IPS-NIHi7 (cell line): ENCODE measurements around the gene MAPKAP1.

Source experiments
- DNase-seq: peaks from one replicate; pipeline ENCODE4 v3.0.0; 2012; ENCODE audit warnings: mixed read lengths; ENCODE audit errors: extremely low spot score

MAPKAP1 gene

DNA sequence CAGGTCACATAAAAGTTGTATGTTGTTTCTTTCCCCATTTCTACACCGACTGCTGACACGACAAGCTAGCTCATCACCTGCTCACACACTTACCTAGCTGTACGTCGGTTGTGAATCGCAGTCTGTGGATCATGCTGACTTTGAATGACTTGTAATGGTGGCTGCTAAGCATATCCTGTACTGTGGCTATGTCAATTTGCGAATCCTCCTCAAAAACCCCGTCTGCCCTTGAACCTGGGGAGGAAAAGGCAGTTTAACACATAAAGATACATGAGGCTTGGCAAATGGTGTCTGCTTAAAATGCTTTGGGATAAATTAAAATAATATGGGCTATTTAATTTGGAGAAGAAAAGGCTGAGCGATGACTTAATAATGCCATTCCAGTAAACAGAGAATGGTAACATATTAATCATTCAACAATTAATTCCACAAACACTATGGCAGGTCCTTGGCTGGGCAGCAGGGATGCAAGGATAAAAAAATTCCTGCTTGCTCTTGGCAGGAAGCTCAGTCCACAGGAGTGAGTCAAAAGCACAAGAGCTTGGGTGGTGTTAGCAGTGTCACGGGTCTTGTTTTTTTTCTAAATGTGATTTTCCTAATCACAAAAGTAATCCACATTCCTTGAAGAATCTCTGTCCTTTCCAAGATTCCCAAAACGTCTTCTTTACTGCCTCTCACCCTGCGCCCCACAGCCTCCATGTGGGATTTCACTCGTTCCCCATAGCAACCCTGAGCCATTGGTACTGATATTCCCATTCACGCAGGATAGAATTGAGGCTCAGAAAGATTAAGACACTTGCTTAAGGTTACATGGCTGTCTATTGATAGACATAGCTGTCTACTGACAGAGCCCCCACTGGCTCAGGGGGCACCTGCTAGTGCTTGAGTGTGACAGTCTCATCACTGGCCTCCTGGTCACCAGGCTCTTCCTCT, 222.4 kb downstream of the MAPKAP1 start:
- DNase-seq: no peak

DNA sequence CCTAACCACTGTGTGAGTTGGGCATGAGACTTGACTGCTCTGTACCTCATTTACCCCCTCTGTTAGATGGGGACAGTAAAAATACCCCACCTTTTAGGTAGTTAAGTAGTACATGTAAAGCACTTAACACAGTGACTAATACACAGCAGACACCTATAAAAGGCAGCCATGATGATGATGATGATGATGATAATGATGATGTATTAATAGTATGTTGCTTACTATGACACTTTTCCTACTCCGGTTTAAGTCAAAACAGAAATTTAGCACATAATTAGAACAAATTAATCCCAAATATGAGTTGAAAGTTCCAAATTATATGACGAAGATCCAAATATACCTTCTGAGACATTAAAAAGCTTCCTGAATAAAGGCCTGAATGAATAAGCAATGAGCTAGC, 223.3 kb downstream of the MAPKAP1 start:
- DNase-seq: no peak

DNA sequence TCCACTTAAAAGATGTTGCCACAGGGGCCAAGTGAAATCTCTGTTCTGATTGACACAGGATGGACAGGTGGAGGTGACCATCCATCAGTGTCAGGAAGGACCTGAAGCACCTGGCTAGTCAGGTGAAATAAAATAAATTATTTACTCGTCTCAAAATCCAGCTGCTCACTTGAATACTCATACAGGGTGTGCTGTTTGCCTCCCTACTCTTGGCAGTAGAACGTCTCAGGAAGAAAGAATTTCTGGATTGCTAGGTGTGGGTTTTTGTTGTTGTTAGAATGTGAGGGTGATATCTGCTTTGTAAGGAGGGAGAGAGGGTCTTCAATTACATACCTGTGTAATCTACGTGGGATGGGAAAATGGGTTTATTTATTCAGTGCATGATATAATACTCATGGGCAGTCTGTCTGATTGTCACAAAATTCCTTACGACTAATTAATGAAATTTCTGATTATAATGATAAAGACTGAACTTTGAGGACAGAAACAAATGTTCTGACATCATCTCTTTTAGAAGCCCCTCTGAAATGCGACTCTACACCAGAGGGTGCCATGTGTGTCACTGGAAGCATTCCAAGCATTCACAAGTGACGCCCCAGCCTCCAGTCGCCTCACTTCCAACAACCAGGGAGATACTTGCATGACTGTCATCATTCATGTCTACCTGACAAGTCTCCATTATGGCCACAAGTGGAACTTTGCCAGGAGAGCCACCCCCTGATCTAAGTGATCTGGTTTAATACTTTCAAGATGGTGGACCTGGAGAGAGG, 227.0 kb downstream of the MAPKAP1 start:
- DNase-seq: no peak

DNA sequence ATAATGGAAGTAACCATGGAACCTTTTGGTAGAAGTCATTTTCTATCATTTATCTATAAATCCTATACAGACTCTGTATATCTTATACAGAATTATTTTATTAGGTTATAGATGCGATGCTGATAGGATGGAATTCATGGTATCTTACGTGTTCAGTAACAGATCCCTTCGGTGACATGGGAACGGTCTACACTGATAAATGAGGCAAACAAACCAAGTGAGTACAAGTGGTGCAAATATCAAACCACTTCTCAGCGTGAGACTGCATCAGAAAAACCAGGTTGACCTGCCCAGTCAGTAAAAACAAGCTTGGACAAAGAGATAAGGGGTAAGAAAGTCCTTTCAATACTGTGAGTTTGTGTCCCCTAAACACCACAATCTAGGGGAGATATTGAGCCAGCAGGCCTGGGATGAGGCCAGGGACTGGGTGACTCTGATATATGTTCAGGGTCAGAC, 229.9 kb downstream of the MAPKAP1 start:
- DNase-seq: no peak

- no peak for DNase-seq
Measured at GRCh38 chr9:125476645-125477044, 230.4 kb downstream of the MAPKAP1 start.

- no peak for DNase-seq
Measured at GRCh38 chr9:125475385-125475784, 231.6 kb downstream of the MAPKAP1 start.

DNA sequence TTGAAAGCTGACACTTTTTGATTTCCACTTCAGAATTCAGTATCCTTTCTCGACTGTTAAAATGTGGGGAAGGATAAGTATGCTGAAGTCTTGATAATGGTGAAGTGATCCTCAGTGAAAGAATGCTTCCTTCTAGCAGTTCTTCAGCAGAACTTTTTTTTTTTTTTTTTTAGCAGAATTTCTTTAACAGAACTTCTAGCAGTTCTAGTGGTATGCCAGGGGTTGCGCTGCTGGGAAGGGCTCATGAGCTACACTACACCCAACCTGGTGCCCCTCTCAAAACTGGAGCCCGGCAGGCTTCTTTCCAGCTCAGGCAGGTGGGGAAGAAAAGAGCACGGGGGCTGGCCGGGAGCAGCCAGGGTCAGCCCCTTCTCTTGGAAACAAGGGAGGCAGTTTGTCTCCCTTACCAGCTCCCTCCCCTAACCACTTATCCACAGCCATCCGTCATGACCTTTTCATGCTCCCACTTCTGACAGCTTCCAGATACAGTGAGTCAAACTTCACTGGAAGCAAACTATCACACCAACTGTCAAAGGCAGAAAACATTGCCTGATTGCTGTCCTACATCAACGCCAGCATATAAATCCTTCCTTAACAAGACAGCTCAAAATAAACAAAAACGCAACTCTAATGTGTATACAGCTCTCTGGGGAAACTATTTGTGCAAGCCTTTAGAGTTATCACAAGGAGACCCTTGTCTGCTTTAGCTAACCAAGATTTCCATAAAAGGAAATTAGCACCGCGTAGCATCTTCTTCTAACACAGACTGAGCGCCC, 233.9 kb downstream of the MAPKAP1 start:
- peak; percentile 60 for DNase-seq

DNA sequence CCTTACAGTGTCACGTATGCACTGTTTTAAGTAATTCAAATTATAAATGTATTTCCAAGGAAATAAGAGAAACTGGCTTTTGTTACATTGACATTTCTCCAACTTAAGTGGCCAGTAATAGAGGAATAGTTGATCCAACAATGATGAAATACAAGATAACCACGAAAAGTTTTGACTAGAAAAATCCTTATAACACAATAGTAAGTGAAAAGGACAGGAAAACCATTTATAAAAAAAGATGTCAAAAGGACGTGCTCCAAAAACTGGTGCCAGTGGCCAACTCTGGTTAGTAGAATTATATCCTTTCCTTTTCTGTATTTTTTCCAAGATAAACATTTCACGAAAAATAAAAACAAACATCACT, 234.5 kb downstream of the MAPKAP1 start:
- no peak for DNase-seq

DNA sequence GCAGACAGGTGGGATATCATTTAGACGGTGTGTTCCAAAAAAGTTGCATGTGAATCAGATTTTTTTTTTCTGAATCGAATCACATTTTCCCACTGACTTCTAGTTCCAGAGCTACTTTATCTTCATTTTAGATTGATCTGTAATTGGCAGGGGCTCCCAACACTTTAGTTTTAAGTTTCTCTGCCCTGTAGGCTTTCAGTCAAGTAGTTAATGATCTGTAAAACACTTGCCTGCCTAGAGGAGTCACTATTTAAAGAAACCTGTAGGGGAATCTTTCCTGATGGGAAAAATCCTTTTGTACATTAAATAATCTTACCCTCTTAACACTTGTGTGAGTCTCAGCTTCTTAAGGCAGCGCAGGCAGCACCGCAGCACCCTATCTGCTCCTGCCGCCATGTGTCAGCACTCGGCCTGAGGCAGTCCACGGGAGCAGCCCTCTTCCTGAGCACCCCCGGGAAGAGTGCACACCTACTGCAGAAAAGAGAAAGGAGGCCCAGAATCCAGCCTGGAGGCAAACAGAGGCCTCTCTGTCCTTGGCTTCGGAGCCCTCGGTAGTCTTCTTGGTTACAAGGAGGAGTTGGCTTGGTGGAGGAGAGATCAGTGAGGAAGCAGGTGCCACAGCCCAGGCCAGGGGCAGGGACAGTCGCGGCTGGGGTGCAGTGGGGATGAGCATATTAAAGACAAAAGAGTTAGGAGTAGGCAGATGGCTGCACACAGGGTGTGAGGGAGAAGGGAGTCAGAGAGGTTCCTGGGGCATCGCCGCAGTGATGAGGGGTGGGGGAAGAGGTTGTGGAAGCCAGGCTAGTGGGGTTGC, 236.0 kb downstream of the MAPKAP1 start:
- no peak for DNase-seq

- no peak for DNase-seq
Measured at GRCh38 chr9:125470189-125470588, 236.8 kb downstream of the MAPKAP1 start.

- no peak for DNase-seq
Measured at GRCh38 chr9:125468646-125469045, 238.4 kb downstream of the MAPKAP1 start.

- DNase-seq: no peak
Measured at GRCh38 chr9:125467116-125467740, 239.8 kb downstream of the MAPKAP1 start.

DNA sequence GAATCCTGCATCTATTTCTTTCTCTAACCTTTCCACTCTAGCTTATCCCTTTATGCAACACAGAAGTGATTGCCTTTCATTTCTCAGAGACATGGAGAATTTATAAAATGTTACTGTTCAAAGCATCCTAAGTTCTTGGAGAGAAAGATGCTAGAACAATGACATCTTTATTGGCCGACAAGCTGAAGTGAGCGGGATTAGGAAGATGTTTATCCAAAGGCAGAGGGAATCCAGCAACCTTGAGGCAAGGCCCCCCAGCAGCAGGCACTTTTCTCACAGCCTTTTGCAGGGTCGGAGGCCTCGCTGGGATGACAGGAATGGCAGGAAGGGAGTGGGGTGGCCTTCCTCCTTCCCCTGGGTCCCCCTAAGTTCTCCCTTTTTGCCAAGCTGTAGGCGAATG, 240.6 kb downstream of the MAPKAP1 start:
- no peak for DNase-seq

DNA sequence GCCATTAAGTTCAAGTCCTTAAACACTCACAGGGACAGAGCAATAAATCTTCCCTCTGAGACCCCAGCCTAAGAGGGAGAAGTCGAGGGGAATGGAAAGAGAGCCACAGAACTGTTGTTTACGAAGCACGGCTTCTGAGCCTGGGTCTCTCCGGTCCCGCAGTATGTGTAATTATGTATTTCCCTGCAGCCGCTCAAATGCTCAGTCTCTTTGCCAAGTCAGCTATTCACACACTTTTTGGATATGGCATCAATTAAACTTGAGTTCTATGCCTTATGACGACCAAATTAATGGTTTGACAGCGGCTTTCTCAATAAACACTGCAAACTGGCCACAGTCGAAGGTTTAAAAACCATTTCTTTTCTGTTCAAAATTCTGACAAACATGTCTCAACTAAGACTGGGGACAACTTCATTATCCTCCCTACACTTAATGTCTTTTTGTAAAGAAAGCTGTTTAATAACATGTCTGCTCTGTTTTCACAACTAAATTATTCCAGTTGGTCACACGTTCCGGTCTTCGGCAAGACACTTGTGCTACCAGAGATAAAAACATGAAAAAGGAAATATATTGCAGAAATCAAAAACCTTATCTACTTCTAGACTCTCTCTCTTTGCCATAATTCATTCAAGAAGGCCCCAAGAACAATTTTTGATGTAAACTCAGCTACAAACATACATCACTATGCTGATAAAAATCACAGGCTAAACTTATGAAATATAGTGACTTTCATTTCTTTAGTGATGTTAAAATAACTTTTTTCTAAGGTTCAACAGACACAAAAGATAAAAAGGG, 242.2 kb downstream of the MAPKAP1 start:
- no peak for DNase-seq

- DNase-seq: no peak
Measured at GRCh38 chr9:125463926-125464325, 243.1 kb downstream of the MAPKAP1 start.

DNA sequence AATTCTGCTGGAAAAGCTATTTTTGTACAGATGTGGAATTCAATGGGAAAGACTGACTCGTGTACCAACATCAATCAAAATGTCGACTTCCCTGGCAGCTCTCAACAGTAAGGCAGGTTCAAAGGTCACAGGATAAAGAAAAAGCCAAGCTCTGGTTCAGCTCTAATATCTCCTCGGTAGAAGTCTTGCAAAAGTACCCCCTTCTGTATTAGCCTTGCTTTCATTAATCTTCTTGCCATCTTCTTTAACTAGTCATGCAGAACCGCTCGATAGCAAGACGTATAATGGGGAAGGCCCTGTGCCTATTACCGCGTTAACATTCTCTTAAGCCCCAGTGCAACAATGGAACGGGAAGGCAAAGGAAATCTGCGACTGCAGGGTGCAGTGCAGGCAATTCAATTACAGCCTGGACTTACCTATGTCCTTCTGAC, 244.1 kb downstream of the MAPKAP1 start:
- DNase-seq: no peak

- no peak for DNase-seq
Measured at GRCh38 chr9:125461636-125462190, 245.3 kb downstream of the MAPKAP1 start.

DNA sequence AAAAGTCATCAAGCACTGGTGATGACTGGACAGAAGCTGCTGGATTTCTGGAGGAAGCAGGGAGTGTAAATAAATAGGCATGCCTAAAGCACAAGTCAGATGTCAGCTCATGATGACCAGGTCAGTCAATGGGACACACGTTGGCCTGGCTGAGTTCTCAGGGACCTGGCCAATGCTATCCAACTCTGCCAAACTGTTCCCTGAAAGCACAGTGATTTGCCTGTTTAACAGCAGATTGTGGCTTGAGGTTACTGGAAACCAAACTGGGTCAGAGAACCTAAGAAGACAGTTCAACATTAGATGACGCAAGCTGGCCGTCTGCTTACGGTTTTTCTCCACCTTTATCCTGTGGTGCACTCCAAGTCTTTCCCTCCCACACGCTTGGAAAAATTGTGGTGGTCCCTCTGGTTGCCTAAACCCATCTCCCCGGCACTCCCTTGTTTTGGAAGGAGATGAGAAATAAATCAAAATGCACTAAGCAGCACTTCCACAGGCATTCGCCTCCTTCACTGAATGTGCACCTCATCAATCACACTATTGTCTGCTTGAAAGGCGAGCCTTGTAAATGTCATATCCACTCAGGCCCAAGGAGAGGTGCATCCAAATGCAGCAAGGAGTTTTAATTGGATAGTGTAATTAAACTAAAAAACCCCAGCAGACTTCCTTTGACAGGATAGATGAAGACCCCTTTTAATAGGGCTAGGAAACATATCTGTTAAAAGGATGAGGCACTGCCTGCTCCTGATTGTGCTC, 245.9 kb downstream of the MAPKAP1 start:
- no peak for DNase-seq

DNA sequence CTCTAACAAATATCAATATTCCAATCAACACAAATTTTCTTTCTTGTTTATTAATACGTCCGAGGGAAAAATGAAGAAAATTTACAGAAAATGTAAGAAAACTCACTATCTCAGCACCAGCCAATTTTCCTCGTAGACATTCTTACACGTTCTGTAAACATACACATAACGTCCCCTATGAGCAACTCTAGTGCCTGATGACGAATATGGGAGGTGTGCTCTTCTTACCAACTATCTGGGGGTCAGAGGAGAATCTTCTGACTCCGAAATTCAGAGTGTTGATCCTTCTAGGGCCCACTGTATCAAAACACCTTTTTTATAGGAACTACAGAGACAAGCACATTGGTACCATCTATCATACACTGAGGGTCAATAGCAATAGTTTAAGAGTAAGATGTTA, 246.7 kb downstream of the MAPKAP1 start:
- DNase-seq: no peak
